Measurements from ENCODE around the gene VPS51.

The VPS51 gene

GRCh38 chr11:65131417-65131776, 35.4 kb downstream of the VPS51 start:
- peak overlapping the region; percentile 100; the same call in 1 of the 2 replicates for H3K27ac ChIP-seq

GRCh38 chr11:65131895-65132237, 35.9 kb downstream of the VPS51 start:
- peak overlapping the region; percentile 100 for H3K27ac ChIP-seq

More at GRCh38 chr11:65131417-65131776, 35.4 kb downstream of the VPS51 start:
- no peak for TF ChIP-seq CTCF (conservative IDR thresholded peaks at IDR 0.05)

GRCh38 chr11:65132238-65132987, 36.4 kb downstream of the VPS51 start:
- peak overlapping the region; percentile 100 for H3K27ac ChIP-seq
- no peak for TF ChIP-seq CTCF (conservative IDR thresholded peaks at IDR 0.05)

More at GRCh38 chr11:65131895-65132237, 35.9 kb downstream of the VPS51 start:
- TF ChIP-seq CTCF (conservative IDR thresholded peaks at IDR 0.05) = no peak

- H3K27ac ChIP-seq = peak overlapping the region; percentile 100
- no peak for TF ChIP-seq CTCF (conservative IDR thresholded peaks at IDR 0.05)
Observed at GRCh38 chr11:65132988-65133700, 37.1 kb downstream of the VPS51 start.

- peak overlapping the region; percentile 100 for H3K27ac ChIP-seq
- TF ChIP-seq CTCF (conservative IDR thresholded peaks at IDR 0.05) = no peak
Observed at GRCh38 chr11:65133724-65134123, 37.7 kb downstream of the VPS51 start.

- peak within 1 kb of the TSS; percentile 100 for H3K27ac ChIP-seq
- no peak for TF ChIP-seq CTCF (conservative IDR thresholded peaks at IDR 0.05)
Observed at GRCh38 chr11:65134240-65134951, 38.4 kb downstream of the VPS51 start, which contains the start of gene SYVN1. Gene SYVN1 (minus strand): TSS chr11:65134519. CDS start chr11:65133601, 918 bp downstream.

Measured in VCaP (cell line).